GM21529 (cell line): Measurements from ENCODE around the gene PDCD4.
A peak's percentile ranks its signal among the peaks of the same experiment; 100 is the strongest.

Source experiments
- ATAC-seq: cut with Tn5 transposase; IDR thresholded peaks from one replicate; pipeline ENCODE4 v1.9.1; 2021; ENCODE audit not compliant: unreplicated experiment

Gene PDCD4

GRCh38 chr10:110871298-110872084 lies at the start of gene PDCD4:
TSS of gene PDCD4 (plus strand) at chr10:110871928. CDS start at chr10:110876028, 4,100 bp downstream.
- peak; percentile 77 for ATAC-seq

- ATAC-seq: no peak
Measured at GRCh38 chr10:110822035-110822711, 49.6 kb upstream of the PDCD4 start.

DNA sequence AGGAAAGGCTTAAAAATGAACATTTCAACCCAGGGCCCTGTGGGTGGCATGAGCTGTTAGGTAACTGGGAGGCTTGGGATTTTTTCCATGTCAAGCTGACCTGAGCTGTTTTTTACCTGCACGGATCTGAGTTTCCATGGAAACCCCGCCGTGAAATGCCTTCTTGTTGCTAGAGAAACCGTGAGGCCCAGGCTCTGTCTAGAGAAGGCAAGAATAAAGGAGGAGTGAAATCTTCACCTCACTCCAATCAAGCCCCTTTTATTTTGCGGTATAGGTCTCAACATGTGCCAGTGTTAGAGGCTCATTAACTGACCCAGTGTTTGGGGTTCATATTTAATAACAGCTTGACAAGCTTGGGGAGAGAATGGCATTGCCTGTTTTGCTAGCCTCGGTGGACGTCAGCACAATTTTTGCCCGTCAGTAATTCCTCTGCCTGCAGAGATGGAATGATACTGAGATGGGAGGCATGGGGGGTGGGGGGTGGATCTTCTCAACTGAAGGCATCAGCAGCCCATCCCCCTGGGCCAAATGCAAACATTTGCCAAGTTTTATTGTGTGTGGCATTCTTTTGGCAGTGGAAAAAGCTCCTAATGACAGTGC lies 48.9 kb upstream of the PDCD4 start:
- no peak for ATAC-seq

GRCh38 chr10:110824152-110824441 lies 47.6 kb upstream of the PDCD4 start:
- ATAC-seq: no peak

GRCh38 chr10:110824660-110825059 lies 47.1 kb upstream of the PDCD4 start:
- no peak for ATAC-seq

GRCh38 chr10:110825508-110825907 lies 46.2 kb upstream of the PDCD4 start:
- no peak for ATAC-seq

DNA sequence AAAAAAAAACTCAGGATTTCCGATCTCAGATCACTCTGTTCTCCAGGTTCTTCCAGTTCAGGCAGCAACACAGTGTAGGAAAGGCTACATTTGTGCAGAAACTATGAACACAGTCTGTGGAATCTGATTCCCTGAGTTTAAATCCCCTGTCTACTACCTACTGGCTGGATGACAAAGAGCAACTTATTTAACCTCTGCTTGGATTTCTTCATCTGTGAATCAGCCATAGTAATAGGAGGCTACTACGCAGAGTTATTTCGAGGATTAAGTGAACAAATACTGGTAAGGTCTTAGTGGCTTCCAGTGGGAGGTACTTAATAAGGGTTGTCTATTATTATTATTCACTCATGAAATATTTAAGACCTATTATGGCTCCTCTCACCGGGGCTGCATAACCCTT lies 44.3 kb upstream of the PDCD4 start:
- no peak for ATAC-seq

DNA sequence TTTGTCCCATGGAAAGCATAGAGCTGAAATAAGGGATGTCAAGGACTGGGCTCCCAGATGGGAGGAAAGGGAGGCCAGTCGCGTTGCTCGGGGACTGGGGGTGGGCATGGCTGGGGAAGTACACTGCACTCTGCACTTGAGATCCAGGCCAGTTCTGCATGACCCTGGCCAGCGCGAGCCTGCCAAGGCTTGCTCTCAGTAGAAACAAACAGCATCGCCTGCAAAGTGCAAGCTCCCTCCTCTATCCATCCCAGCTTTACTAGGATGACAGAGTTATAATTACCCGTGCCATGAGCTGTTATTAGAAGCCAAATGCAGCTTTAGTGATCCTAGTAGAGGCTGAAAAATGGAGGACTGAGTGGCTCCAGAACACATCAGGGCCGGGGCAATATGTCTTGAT lies 43.9 kb upstream of the PDCD4 start:
- no peak for ATAC-seq

GRCh38 chr10:110828525-110828924 lies 43.2 kb upstream of the PDCD4 start:
- no peak for ATAC-seq

- no peak for ATAC-seq
Measured at GRCh38 chr10:110829721-110830410, 41.9 kb upstream of the PDCD4 start.

DNA sequence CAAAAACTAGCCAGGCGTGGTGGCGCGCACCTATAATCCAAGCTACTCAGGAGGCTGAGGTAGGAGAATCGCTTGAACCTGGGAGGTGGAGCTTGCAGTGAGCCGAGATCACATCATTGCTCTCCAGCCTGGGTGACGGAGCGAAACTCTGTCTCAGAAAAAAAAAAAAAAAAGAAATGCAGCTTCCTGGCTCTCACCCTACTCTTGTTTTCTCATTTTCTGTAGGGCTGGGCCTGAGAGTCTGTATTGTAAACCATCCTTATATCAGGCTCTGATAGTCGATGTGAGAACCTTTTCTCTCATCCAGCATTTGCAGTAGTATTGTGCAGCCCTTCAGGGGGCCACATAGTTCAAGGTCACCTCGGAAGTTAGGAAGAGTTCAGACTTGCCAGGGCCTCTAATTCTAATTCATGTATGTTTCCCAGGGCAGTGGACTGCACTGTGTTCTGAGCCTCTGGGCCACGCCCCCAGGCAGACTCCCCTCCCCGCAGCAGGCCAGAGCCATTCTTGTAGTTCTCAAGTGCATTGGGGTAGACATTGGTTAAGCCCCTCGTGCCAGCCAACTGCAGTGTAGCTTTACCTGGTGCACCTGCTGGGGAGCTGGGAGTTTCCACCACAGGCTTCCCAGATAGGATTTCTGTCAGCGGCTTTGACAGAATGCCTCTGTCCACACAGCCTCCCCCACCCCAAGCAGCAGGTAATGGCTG lies 38.3 kb upstream of the PDCD4 start:
- ATAC-seq: no peak

GRCh38 chr10:110833941-110834628 lies 37.6 kb upstream of the PDCD4 start:
- ATAC-seq: no peak

- no peak for ATAC-seq
Measured at GRCh38 chr10:110834629-110835301, 37.0 kb upstream of the PDCD4 start.

DNA sequence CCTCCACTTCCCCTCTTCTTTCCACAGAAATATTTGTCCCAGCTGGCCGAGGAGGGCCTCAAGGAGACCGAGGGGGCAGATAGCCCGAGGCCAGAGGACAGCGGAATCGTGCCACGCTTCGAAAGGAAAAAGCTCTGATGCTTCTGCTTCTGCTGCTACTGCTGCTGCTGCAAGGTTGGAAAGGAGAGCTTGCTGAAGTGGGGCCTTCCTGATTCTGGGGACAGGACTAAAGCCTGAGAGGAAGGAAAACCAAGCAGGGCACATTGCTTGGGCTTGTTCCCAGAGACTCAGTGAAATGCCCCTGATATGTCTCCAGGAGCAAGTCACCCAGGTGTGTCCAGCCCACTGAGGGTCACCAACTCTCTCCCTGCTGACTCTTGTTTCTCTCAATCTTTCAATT lies 35.9 kb upstream of the PDCD4 start:
- no peak for ATAC-seq

DNA sequence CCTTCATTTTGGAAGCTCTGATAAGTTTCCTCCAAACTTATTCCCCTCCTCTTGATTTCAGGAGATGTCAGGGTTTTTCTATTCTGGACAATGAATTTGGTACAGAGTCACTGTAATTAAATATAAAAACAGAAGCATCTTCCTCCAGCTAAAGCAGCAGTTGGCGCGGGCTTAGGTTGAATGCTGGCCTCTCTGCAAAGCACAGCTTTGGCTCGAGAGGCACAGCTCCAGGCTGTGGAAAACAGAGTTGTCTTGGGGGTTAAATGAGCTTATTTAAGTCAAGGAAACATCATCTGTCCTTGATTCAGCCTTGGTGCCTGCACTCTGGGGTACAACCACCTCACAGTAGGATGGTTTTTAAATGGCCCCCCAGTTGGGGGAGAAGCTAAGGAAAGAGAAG lies 35.0 kb upstream of the PDCD4 start:
- no peak for ATAC-seq

DNA sequence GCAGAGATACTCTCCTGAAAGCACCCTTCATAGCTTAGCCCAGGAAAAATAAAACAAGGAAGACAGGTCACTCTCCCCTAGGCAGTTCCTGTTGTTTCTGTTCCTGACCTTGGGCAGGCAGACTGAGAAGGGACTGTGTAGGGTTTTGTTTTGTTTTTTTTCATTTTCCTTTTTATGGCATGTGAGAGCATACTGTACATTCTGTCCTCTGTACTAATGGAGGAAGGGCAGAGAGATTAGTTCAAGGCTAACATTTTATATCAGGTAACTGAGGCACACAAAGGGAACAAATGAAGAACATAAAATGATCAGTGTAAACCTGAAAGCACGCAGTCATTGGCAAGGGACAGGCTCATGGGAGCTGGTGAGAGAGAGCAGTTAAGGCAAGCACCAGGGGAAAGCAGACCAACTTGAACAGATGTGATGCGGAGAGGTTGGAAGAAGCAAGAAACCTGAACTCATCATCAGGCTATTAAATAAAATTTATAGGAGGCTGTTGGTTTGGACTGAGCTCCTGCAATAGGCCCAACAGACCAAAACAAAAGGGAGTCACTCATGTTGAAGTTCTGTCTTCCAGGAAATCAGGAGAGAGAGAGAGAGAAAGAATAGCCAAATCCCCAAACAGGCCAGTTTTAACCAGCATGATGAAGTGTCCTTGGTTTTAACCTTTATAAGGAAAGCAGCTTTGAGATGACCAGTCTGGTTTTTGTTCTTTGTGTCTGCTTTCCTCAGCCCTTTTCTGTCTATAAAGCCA lies 34.1 kb upstream of the PDCD4 start:
- no peak for ATAC-seq

GRCh38 chr10:110840225-110840922 lies 31.4 kb upstream of the PDCD4 start:
- ATAC-seq: no peak

GRCh38 chr10:110840923-110841428 lies 30.8 kb upstream of the PDCD4 start:
- ATAC-seq: no peak
